ENCODE measurements around the gene CRMP1.

DNA sequence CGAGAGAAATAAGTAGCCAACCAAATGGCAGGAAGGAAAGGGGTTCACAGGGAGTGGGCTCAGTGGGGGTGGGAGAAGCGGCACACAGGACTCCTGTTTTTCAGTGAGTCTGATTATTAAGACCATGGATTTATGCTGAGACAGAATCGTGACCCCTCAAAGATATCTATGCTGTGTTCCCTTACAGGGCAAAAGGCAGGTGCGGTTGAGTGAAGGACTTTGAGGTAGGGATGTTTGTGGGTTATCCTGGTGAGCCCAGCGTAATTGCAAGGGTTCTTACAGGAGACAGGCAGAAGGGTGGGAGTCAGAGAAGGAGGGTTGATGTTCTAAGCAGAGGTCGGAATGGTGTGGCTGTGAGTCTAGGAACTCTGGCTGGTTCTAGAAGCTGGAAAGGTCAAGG is 108.9 kb downstream of the CRMP1 start:
- TF ChIP-seq, protein P1, sequence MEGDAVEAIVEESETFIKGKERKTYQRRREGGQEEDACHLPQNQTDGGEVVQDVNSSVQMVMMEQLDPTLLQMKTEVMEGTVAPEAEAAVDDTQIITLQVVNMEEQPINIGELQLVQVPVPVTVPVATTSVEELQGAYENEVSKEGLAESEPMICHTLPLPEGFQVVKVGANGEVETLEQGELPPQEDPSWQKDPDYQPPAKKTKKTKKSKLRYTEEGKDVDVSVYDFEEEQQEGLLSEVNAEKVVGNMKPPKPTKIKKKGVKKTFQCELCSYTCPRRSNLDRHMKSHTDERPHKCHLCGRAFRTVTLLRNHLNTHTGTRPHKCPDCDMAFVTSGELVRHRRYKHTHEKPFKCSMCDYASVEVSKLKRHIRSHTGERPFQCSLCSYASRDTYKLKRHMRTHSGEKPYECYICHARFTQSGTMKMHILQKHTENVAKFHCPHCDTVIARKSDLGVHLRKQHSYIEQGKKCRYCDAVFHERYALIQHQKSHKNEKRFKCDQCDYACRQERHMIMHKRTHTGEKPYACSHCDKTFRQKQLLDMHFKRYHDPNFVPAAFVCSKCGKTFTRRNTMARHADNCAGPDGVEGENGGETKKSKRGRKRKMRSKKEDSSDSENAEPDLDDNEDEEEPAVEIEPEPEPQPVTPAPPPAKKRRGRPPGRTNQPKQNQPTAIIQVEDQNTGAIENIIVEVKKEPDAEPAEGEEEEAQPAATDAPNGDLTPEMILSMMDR (IDR thresholded peaks at IDR 0.05): no peak
- no peak for TF ChIP-seq POLR2A (IDR thresholded peaks at IDR 0.05)

Data from breast epithelium (tissue), 3 donors.